Keratinocyte (primary cell): ENCODE results near the gene HPCAL1.

Experiments
- CTCF ChIP-seq, 3 experiments: IDR thresholded peaks in 1 of 3; conservative IDR thresholded peaks in 1 of 3; optimal IDR thresholded peaks in 1 of 3; 2 replicates in 2 of 3; 3 replicates in 1 of 3; pipeline versions ENCODE3 to v1.5.1; 2011; ENCODE audit warnings: low read length in 3 of 3, mild to moderate bottlenecking in 3 of 3, moderate library complexity in 2 of 3, control low read depth in 1 of 3, inconsistent platforms in 1 of 3; ENCODE audit not compliant: insufficient read depth in 2 of 3; ENCODE audit errors: extremely low read depth in 1 of 3
- EZH2 ChIP-seq: IDR thresholded peaks from one replicate; pipeline ENCODE4 v1.6.1; 2012; ENCODE audit warnings: inconsistent platforms, mild to moderate bottlenecking, low read length, moderate library complexity

DNA sequence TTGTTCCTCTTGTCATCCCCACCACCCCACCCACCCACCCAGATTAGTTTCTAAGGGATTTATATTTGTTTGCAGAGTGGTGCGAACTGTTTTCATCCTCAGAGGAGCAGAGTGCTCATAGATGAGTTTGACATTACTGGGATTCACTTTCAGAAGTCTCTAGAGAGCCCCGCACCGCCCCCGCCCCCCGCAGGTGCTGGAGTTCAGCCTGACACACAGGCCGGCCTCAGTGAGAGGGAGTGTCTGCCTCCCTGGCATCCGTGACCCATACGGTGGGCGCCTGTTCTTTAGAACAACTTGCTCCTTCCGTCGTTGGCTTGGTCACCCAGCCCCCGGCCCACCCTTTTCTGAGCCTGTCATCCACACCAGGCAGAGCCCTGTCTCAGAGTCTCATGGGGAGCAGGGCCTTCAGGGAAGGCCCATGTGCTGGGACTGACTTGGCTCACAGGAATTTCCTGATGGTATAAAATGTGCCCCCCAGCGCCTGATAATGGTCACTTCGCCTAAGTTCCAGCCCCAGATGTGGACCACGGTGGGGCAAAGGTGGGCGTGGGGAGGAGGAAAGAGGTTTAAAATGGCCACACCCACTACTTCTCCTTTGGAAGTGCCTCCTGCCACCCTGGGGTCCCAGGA is 44.3 kb downstream of the HPCAL1 start:
- TF ChIP-seq CTCF (optimal IDR thresholded peaks at IDR 0.05 in 1 of 3, IDR thresholded peaks at IDR 0.05 in 1 of 3, conservative IDR thresholded peaks at IDR 0.05 in 1 of 3; ENCODE audit: extremely low read depth in 1 of 3, insufficient read depth in 2 of 3, low read length in 3 of 3) (no peak), EZH2 (no peak)
